Lower leg skin (tissue), 3 donors: ENCODE measurements around the gene GPR62.

Experiments
- POLR2A ChIP-seq, 2 donors: fragments of 450-650 bp; IDR thresholded peaks; one replicate each; pipeline ENCODE4 v1.6.1; 2016 to 2017; ENCODE audit warnings: antibody characterized with exemption in 2 of 2, mild to moderate bottlenecking in 1 of 2, moderate library complexity in 1 of 2
- TF ChIP-seq, protein P1 (sequence below), 3 donors: fragments of 450-650 bp; IDR thresholded peaks; one replicate each; pipeline ENCODE4 v1.5.1; 2016; ENCODE audit warnings: antibody characterized with exemption in 3 of 3, mild to moderate bottlenecking in 3 of 3, moderate library complexity in 2 of 3

GRCh38 chr3:51966922-51967383 is 11.8 kb downstream of the GPR62 start:
- TF ChIP-seq, protein P1, sequence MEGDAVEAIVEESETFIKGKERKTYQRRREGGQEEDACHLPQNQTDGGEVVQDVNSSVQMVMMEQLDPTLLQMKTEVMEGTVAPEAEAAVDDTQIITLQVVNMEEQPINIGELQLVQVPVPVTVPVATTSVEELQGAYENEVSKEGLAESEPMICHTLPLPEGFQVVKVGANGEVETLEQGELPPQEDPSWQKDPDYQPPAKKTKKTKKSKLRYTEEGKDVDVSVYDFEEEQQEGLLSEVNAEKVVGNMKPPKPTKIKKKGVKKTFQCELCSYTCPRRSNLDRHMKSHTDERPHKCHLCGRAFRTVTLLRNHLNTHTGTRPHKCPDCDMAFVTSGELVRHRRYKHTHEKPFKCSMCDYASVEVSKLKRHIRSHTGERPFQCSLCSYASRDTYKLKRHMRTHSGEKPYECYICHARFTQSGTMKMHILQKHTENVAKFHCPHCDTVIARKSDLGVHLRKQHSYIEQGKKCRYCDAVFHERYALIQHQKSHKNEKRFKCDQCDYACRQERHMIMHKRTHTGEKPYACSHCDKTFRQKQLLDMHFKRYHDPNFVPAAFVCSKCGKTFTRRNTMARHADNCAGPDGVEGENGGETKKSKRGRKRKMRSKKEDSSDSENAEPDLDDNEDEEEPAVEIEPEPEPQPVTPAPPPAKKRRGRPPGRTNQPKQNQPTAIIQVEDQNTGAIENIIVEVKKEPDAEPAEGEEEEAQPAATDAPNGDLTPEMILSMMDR (IDR thresholded peaks at IDR 0.05) = no peak
- TF ChIP-seq POLR2A (IDR thresholded peaks at IDR 0.05) = no peak
